HG02981 (cell line): ENCODE results near the gene C17orf50.

Source experiments
- ATAC-seq: cut with Tn5 transposase; IDR thresholded peaks from one replicate; pipeline ENCODE4 v1.9.1; 2021; ENCODE audit warnings: mild to moderate bottlenecking, moderate library complexity; ENCODE audit not compliant: unreplicated experiment

Gene C17orf50

DNA sequence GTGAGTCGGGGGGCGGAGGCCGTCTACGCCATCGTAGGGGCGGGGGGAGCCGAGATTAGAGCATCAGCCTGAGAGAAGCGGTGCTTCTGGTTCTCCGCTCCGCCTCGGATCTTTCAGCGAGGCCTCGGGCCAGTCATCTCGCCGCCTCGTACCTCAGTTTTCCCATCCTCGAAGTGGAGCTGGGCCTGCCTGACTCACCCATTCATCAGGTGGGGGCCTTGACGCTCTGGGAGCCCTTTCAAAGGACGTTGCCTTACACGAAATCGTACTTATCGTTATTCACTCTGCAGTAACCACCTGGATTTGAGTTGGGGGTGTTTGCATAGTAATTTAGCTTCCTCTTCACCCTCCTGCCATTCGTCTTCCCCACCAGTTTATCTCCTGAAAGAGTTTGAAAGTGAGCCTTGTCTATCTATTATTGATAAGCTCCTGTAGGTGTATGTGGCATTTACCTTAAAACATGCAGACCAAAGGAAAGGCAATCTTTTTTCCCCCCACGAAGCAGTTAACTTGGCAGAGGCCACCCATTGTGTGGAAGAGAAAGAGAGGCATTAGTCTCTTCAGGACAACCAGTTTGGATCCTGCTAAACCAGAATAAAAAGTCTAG lies 49.3 kb downstream of the C17orf50 start:
- ATAC-seq = no peak

DNA sequence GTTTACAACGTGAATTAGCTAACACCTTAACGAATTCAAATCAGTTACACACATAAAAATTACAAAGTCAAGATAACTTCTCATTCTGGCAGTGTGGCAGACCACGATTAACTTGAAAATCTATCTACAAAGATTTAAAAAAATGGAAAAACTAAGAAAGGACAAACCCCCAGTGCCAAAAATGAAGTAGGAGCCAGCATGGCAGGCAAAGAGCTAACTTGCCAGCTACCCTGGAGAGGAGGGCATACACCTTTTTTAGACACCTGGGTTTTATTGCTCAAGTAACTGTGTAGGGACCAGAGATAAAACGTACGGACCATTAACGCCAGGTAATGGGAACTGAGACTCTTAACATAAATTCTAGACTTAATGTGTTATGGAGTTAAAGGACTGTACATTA lies 51.1 kb downstream of the C17orf50 start:
- no peak for ATAC-seq

DNA sequence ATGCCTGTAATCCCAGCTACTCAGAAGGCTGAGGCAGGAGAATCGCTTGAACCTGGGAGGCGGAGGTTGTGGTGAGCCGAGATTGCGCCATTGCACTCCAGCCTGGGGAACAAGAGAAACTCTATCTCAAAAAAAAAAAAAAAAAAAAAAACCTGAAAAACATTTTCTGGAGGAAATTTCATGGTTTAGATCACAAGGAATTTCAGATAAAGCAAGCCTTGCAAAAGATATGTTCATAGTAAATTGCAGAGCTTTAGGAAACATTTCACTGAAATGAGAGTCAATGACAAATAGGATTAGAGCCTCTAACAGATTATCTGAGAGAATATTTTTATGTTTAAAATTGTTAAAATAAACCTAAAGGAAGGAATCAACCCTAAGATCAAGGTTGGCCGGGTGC lies 51.8 kb downstream of the C17orf50 start:
- no peak for ATAC-seq
